Lung microvascular endothelial cell (primary cell): Measurements from ENCODE around the gene MLX. TPM values are rescaled to one million over a fixed set of nuclear protein-coding genes. Genes with fewer than 3 reads are reported as not detected.

Source experiments
- DNase-seq, 2 donors: peaks; one replicate each; pipeline versions ENCODE4 v3.0.0 to v3.0.0-alpha.2; 2010; ENCODE audit warnings: low read depth in 2 of 2
- total RNA-seq: library from RNA; depleted of rRNA; stranded (reverse); fragments of >200 nt; gene quantifications from 2 replicates; pipeline ENCODE4 v1.2.1, GENCODE V29; 2014

Gene MLX
- total RNA-seq, 1 donor from 2014 or later = 35.9 TPM

GRCh38 chr17:42578282-42578869 lies 11.5 kb downstream of the MLX start:
- peak; percentile 80 for DNase-seq

GRCh38 chr17:42579794-42580551 lies 13.1 kb downstream of the MLX start:
- DNase-seq = no peak

DNA sequence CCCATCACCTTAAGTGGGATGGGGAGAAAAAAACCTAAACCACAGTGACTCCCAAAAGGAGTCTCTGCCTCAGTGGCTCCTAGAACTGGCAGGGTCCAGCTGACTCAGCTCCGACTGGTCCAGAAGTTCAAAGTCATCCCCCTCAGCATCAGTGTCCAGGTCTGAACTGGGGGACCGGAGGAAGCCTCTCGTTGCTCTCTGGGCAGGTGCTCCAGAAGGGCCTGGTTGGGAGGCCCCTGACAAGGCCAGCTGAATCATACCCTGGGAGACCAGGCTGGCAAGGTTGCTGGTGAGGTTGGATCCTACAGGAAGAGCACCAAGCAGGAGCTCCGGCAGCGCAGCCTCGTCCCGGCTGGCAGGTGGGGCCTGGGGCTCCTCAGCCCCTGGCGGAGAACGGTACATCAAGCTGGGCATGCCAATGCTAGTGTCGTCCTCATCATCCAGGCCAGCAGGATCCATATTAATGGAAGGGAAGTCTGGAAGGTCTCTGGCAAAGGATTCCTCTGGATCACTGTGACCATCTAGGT lies 14.9 kb downstream of the MLX start:
- DNase-seq = no peak

- DNase-seq = no peak
Measured at GRCh38 chr17:42584880-42585279, 18.0 kb downstream of the MLX start.

- no peak for DNase-seq
Measured at GRCh38 chr17:42585353-42585752, 18.5 kb downstream of the MLX start.

DNA sequence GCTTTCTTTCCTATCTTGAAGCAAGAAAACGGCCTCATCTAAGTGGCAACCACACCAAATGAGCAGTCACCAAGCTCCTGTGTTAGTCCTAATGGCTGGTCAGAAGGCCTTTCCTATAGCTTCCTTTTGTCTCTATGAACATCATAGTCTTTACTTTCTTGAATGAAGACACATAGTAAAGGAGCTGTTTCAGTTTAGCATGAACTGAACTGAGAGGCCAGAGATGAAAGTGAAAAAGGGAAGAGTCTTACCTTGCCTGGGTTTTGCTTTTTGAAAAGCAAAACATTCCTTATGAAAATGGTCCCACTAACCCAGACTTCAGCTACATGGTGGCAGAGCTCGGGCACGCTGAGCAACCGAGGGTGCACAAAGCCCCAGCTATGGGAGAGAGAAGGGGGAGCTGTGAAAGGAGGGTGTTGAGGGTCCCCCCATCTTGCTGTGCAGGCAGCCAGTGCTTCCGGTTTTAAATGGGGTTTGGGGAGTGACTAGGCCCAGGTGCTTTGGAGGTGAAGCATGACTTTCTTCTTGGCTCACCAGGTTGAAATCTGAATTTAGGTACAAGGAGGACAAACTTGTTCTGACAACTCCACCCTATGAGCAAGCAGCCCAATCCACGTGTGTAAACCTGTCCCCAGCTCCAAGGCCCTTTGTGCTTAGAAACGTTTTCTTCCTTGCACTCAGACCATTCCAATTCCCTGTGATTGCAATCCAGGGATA lies 19.8 kb downstream of the MLX start:
- no peak for DNase-seq

- DNase-seq = peak in 1 of 2 donors; percentile 25
Measured at GRCh38 chr17:42590886-42591285, 24.0 kb downstream of the MLX start.

- no peak for DNase-seq
Measured at GRCh38 chr17:42591411-42591810, 24.5 kb downstream of the MLX start.

DNA sequence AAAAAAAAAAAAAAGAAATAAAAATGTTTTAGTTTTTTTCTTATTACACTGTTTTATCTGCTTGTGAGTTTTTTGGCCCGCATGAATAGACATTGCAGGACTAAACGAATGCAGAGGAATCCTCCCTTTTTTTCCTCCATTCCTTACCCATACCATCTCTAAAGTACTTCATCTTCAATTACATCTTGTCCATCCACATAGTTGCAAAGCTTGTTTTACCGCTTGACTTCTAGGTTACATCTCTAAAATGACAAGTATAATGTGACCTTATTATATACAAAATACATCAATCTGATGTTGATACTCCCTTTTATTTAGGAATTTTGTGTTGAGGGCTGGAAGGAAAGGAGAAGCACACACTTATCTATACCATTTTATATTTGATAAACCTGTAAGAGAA lies 29.5 kb downstream of the MLX start:
- DNase-seq = no peak

- DNase-seq = no peak
Measured at GRCh38 chr17:42598905-42599304, 32.0 kb downstream of the MLX start.

GRCh38 chr17:42603318-42603717 lies 36.4 kb downstream of the MLX start:
- no peak for DNase-seq

- no peak for DNase-seq
Measured at GRCh38 chr17:42607769-42608168, 40.9 kb downstream of the MLX start.

GRCh38 chr17:42608305-42609181 lies 41.6 kb downstream of the MLX start:
- peak; percentile 7 to 28 for DNase-seq

GRCh38 chr17:42609182-42609813 lies 42.4 kb downstream of the MLX start, which contains the start of the genes RETREG3 and TUBG1:
Gene RETREG3, minus strand, starts transcription at chr17:42609374. Its CDS starts 50 bp downstream, at chr17:42609324.
Gene TUBG1, plus strand, starts transcription at chr17:42609683. Its CDS starts 55 bp downstream, at chr17:42609738.
- peak; percentile 99 for DNase-seq

GRCh38 chr17:42609814-42610801 lies 43.2 kb downstream of the MLX start:
- DNase-seq = peak in 1 of 2 donors; percentile 14

- no peak for DNase-seq
Measured at GRCh38 chr17:42612013-42612412, 45.1 kb downstream of the MLX start.

GRCh38 chr17:42613699-42614295 lies 46.9 kb downstream of the MLX start:
- no peak for DNase-seq

DNA sequence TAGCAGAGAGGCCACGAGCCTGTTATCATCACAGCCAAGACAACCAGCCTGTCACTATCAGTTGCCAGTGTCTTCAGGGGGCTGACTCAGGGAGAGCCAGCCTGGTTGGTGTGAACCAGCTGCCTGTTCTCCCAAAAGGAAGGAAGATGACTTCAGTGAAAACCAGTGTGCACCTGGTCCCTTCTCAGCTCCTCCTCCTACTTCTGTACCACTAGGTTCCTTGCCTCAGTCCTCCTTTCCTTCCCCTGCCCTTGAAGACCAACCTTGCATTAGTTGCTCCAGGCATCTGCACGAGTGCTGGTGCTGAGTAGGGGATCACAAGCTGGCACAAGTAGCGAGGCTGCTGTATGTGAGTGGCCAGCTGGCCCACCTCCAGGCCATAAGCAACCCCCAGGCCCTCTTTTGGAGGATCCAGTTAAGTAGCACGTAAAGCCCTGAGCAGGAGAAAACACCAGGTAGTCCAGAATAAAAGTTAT lies 51.1 kb downstream of the MLX start:
- no peak for DNase-seq
